GM12865 (cell line): ENCODE measurements around the gene HECW1.

Experiments used
- DNase-seq: peaks from one replicate; pipeline ENCODE4 v3.0.0; 2010; ENCODE audit warnings: low read depth
- H3K4me3 ChIP-seq: 2 replicates; pipeline ENCODE4 v1.5.1; 2011; ENCODE audit warnings: mild to moderate bottlenecking, low read depth, low read length, control low read depth
- CTCF ChIP-seq: IDR thresholded peaks from 2 replicates; pipeline ENCODE4 v1.5.1; 2011; ENCODE audit warnings: low read length, control low read depth, low read depth, inconsistent platforms; ENCODE audit not compliant: insufficient read depth; ENCODE audit errors: missing control alignments

Gene HECW1

GRCh38 chr7:43117861-43118260 lies 5.4 kb downstream of the HECW1 start:
- no peak for DNase-seq
- no peak for TF ChIP-seq CTCF
- no peak overlapping the region for H3K4me3 ChIP-seq

- TF ChIP-seq CTCF: no peak
- no peak overlapping the region for H3K4me3 ChIP-seq
- no peak for DNase-seq
These were observed 5.9 kb downstream of the HECW1 start for GRCh38 chr7:43118313-43118712.

- TF ChIP-seq CTCF: no peak
- no peak overlapping the region for H3K4me3 ChIP-seq
- DNase-seq: no peak
These were observed 7.1 kb downstream of the HECW1 start for GRCh38 chr7:43119371-43120075.

- no peak for TF ChIP-seq CTCF
- no peak overlapping the region for H3K4me3 ChIP-seq
- no peak for DNase-seq
These were observed 9.5 kb downstream of the HECW1 start for GRCh38 chr7:43121973-43122372.

- no peak overlapping the region for H3K4me3 ChIP-seq
- no peak for TF ChIP-seq CTCF
- no peak for DNase-seq
These were observed 11.0 kb downstream of the HECW1 start for GRCh38 chr7:43123457-43123856.

- H3K4me3 ChIP-seq: no peak overlapping the region
- no peak for DNase-seq
- TF ChIP-seq CTCF: no peak
These were observed 11.9 kb downstream of the HECW1 start for GRCh38 chr7:43124388-43124787.

- no peak for TF ChIP-seq CTCF
- no peak for DNase-seq
- H3K4me3 ChIP-seq: no peak overlapping the region
These were observed 17.9 kb downstream of the HECW1 start for GRCh38 chr7:43130347-43130746.
